Measurements from ENCODE around the gene HS3ST4. TPM values are rescaled to one million over a fixed set of nuclear protein-coding genes. Genes with fewer than 3 reads are reported as not detected.

HS3ST4 gene
- total RNA-seq, 1 donor from 2014 or later, result 1.2 TPM

DNA sequence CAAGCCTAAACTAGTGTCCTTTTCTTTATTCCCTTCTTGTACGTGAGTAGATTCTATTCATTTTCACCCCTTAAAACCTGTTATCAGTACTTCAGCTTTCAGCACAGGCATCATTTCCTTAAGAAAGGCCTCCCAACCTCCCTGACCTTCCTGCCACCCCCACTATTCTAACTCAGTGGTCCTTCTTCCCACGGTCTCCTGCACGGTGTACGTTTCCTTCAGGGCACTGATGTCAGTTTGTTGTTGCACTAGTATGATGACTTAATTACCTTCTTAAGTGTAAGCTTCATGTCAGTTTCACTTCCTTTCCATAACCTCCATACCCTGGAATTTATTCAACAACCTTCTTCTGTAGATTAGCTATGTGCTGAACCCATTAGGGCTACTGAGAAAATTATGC lies 484.2 kb downstream of the HS3ST4 start:
- H3K4me1 Mint-ChIP-seq (ENCODE audit: low read depth, unreplicated experiment), result peaks cover 3% of the 10 kb centered on the region
- no peaks in the 10 kb centered on the region for H3K4me1 ChIP-seq (ENCODE audit: insufficient read depth, low read length)
- no peaks in the 10 kb centered on the region for H3K79me2 ChIP-seq (ENCODE audit: insufficient read depth, low read length)
- H3K27me3 ChIP-seq (ENCODE audit: insufficient read depth, low read length), result no peaks in the 10 kb centered on the region
- H2AFZ ChIP-seq (ENCODE audit: low read depth, low read length), result no peak overlapping the region
- TF ChIP-seq, protein P1, sequence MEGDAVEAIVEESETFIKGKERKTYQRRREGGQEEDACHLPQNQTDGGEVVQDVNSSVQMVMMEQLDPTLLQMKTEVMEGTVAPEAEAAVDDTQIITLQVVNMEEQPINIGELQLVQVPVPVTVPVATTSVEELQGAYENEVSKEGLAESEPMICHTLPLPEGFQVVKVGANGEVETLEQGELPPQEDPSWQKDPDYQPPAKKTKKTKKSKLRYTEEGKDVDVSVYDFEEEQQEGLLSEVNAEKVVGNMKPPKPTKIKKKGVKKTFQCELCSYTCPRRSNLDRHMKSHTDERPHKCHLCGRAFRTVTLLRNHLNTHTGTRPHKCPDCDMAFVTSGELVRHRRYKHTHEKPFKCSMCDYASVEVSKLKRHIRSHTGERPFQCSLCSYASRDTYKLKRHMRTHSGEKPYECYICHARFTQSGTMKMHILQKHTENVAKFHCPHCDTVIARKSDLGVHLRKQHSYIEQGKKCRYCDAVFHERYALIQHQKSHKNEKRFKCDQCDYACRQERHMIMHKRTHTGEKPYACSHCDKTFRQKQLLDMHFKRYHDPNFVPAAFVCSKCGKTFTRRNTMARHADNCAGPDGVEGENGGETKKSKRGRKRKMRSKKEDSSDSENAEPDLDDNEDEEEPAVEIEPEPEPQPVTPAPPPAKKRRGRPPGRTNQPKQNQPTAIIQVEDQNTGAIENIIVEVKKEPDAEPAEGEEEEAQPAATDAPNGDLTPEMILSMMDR (IDR thresholded peaks at IDR 0.05; ENCODE audit: insufficient read depth, low read depth, low read length), result no peak
- no peak for TF ChIP-seq EZH2 (IDR thresholded peaks at IDR 0.05; ENCODE audit: insufficient read depth, low read length)
- H3K27ac ChIP-seq (ENCODE audit: low read depth, low read length), result no peak overlapping the region
- no peaks in the 10 kb centered on the region for H3K27me3 Mint-ChIP-seq (ENCODE audit: low read depth, unreplicated experiment)
- no peak overlapping the region for H3K9ac ChIP-seq (ENCODE audit: low read length)
- H3K9me3 Mint-ChIP-seq (ENCODE audit: unreplicated experiment), result peaks cover 3% of the 10 kb centered on the region
- FAIRE-seq, result no peak
- no peaks in the 10 kb centered on the region for H3K36me3 ChIP-seq (ENCODE audit: insufficient read depth, low read length)
- no peak overlapping the region for H3K4me2 ChIP-seq (ENCODE audit: low read length)
- peaks cover 3% of the 10 kb centered on the region for H3K9me3 ChIP-seq (ENCODE audit: insufficient read depth, low read depth, low read length)
- no peak overlapping the region for H3K4me3 ChIP-seq (ENCODE audit: insufficient read depth, low read depth, low read length)
- no peaks in the 10 kb centered on the region for H3K36me3 Mint-ChIP-seq (ENCODE audit: low read depth, unreplicated experiment)
- no peaks in the 10 kb centered on the region for H4K20me1 ChIP-seq (ENCODE audit: insufficient read depth, low read length)
- no peak for DNase-seq (ENCODE audit: low read depth)
- no peak overlapping the region for H3K4me3 Mint-ChIP-seq (ENCODE audit: unreplicated experiment)
- no peak overlapping the region for H3K27ac Mint-ChIP-seq (ENCODE audit: unreplicated experiment)

- DNase-seq (ENCODE audit: low read depth) (no peak), FAIRE-seq (no peak)
- Histone ChIP-seq H3K4me2 (ENCODE audit: low read length) (no peak overlapping the region), H3K9ac (ENCODE audit: low read length) (no peak overlapping the region), H3K4me3 (ENCODE audit: insufficient read depth, low read depth, low read length) (no peak overlapping the region), H3K9me3 (ENCODE audit: insufficient read depth, low read depth, low read length) (peaks cover 3% of the 10 kb centered on the region), H2AFZ (ENCODE audit: low read depth, low read length) (no peak overlapping the region), H3K27ac (ENCODE audit: low read depth, low read length) (no peak overlapping the region), H3K27me3 (ENCODE audit: insufficient read depth, low read length) (no peaks in the 10 kb centered on the region), H4K20me1 (ENCODE audit: insufficient read depth, low read length) (no peaks in the 10 kb centered on the region), H3K4me1 (ENCODE audit: insufficient read depth, low read length) (no peaks in the 10 kb centered on the region), H3K36me3 (ENCODE audit: insufficient read depth, low read length) (no peaks in the 10 kb centered on the region), H3K79me2 (ENCODE audit: insufficient read depth, low read length) (no peaks in the 10 kb centered on the region)
- Mint-ChIP-seq H3K4me1 (ENCODE audit: low read depth, unreplicated experiment) (peaks cover 3% of the 10 kb centered on the region), H3K36me3 (ENCODE audit: low read depth, unreplicated experiment) (no peaks in the 10 kb centered on the region), H3K27me3 (ENCODE audit: low read depth, unreplicated experiment) (no peaks in the 10 kb centered on the region), H3K27ac (ENCODE audit: unreplicated experiment) (no peak overlapping the region), H3K9me3 (ENCODE audit: unreplicated experiment) (no peaks in the 10 kb centered on the region), H3K4me3 (ENCODE audit: unreplicated experiment) (no peak overlapping the region)
- TF ChIP-seq, protein P1 (IDR thresholded peaks at IDR 0.05; ENCODE audit: insufficient read depth, low read depth, low read length), result no peak
- TF ChIP-seq EZH2 (IDR thresholded peaks at IDR 0.05; ENCODE audit: insufficient read depth, low read length), result no peak
Measured at GRCh38 chr16:26177438-26177837, 485.7 kb downstream of the HS3ST4 start.

GRCh38 chr16:26178298-26178697 lies 486.5 kb downstream of the HS3ST4 start:
- H3K9me3 ChIP-seq (ENCODE audit: insufficient read depth, low read depth, low read length), result peaks cover 3% of the 10 kb centered on the region

More at GRCh38 chr16:26178298-26178697, 486.5 kb downstream of the HS3ST4 start:
- H3K79me2 ChIP-seq (ENCODE audit: insufficient read depth, low read length), result no peaks in the 10 kb centered on the region
- no peak overlapping the region for H3K4me3 ChIP-seq (ENCODE audit: insufficient read depth, low read depth, low read length)
- H3K9ac ChIP-seq (ENCODE audit: low read length), result no peak overlapping the region
- no peak for FAIRE-seq
- no peak overlapping the region for H3K27ac Mint-ChIP-seq (ENCODE audit: unreplicated experiment)
- no peak for TF ChIP-seq EZH2 (IDR thresholded peaks at IDR 0.05; ENCODE audit: insufficient read depth, low read length)
- TF ChIP-seq, protein P1 (IDR thresholded peaks at IDR 0.05; ENCODE audit: insufficient read depth, low read depth, low read length), result no peak
- no peaks in the 10 kb centered on the region for H3K27me3 Mint-ChIP-seq (ENCODE audit: low read depth, unreplicated experiment)
- no peak overlapping the region for H3K27ac ChIP-seq (ENCODE audit: low read depth, low read length)
- peaks cover 3% of the 10 kb centered on the region for H3K4me1 Mint-ChIP-seq (ENCODE audit: low read depth, unreplicated experiment)
- H2AFZ ChIP-seq (ENCODE audit: low read depth, low read length), result no peak overlapping the region
- no peaks in the 10 kb centered on the region for H3K27me3 ChIP-seq (ENCODE audit: insufficient read depth, low read length)
- no peak overlapping the region for H3K4me2 ChIP-seq (ENCODE audit: low read length)
- no peak for DNase-seq (ENCODE audit: low read depth)
- no peaks in the 10 kb centered on the region for H3K36me3 Mint-ChIP-seq (ENCODE audit: low read depth, unreplicated experiment)
- no peaks in the 10 kb centered on the region for H3K9me3 Mint-ChIP-seq (ENCODE audit: unreplicated experiment)
- no peaks in the 10 kb centered on the region for H4K20me1 ChIP-seq (ENCODE audit: insufficient read depth, low read length)
- no peaks in the 10 kb centered on the region for H3K4me1 ChIP-seq (ENCODE audit: insufficient read depth, low read length)
- H3K4me3 Mint-ChIP-seq (ENCODE audit: unreplicated experiment), result no peak overlapping the region
- no peaks in the 10 kb centered on the region for H3K36me3 ChIP-seq (ENCODE audit: insufficient read depth, low read length)

Data from astrocyte (in vitro differentiated cells and primary cell).